HCT116 (cell line): ENCODE measurements around the gene UCN2.

ENCODE experiments used
- CBX3 ChIP-seq: IDR thresholded peaks from 2 replicates; pipeline ENCODE4 v1.6.1; 2012; ENCODE audit warnings: low read depth
- EGR1 ChIP-seq: IDR thresholded peaks from 2 replicates; pipeline ENCODE4 v1.6.1; 2012; ENCODE audit warnings: low read depth
- EZH2 ChIP-seq: fragments of 200-600 bp; sonication (generic); IDR thresholded peaks from 2 replicates; pipeline ENCODE4 v1.6.1; 2017; ENCODE audit warnings: antibody characterized with exemption, mixed run types
- POLR2A ChIP-seq: IDR thresholded peaks from 2 replicates; pipeline ENCODE4 v1.7.0; 2011; ENCODE audit warnings: borderline replicate concordance; ENCODE audit not compliant: insufficient read depth, insufficient read length; ENCODE audit errors: extremely low read depth
- POLR2AphosphoS5 ChIP-seq: IDR thresholded peaks from 2 replicates; pipeline ENCODE4 v1.6.1; 2011; ENCODE audit warnings: mild to moderate bottlenecking, low read depth, low read length, moderate library complexity
- RAD21 ChIP-seq: IDR thresholded peaks from 2 replicates; pipeline ENCODE4 v1.6.1; 2012; ENCODE audit warnings: low read depth, mild to moderate bottlenecking
- SP1 ChIP-seq: IDR thresholded peaks from 2 replicates; pipeline ENCODE4 v1.6.1; 2012; ENCODE audit warnings: low read depth
- YY1 ChIP-seq: IDR thresholded peaks from 2 replicates; pipeline ENCODE4 v1.6.1; 2011; ENCODE audit warnings: low read length, low read depth, moderate library complexity, mild to moderate bottlenecking; ENCODE audit not compliant: insufficient replicate concordance; ENCODE audit errors: extremely low read depth
- ZBTB33 ChIP-seq: IDR thresholded peaks from 2 replicates; pipeline ENCODE4 v1.6.1; 2011; ENCODE audit warnings: mild to moderate bottlenecking, low read length, moderate library complexity; ENCODE audit not compliant: insufficient replicate concordance; ENCODE audit errors: extremely low read depth
- ZNF274 ChIP-seq: fragments of 200-500 bp; sonication (Bioruptor generic); IDR thresholded peaks from 2 replicates; pipeline ENCODE4 v1.6.1; 2014; ENCODE audit warnings: mild to moderate bottlenecking, low read depth, low read length, inconsistent platforms
- TF ChIP-seq, protein P1 (sequence below): IDR thresholded peaks from 2 replicates; pipeline ENCODE4 v1.6.1; 2012; ENCODE audit warnings: low read depth
- TF ChIP-seq, protein P2 (sequence below), 3 experiments: fragments of 200-600 bp in 1 of 3; sonication (generic) in 1 of 3; IDR thresholded peaks in 2 of 3; conservative IDR thresholded peaks in 1 of 3; 2 replicates each; pipeline ENCODE4 v1.5.1; 2012 to 2017; ENCODE audit warnings: low read depth in 2 of 3, low read length in 2 of 3, antibody characterized with exemption in 1 of 3, borderline replicate concordance in 1 of 3, control low read depth in 1 of 3, mild to moderate bottlenecking in 1 of 3, mixed read lengths in 1 of 3, mixed run types in 1 of 3, moderate library complexity in 1 of 3; ENCODE audit not compliant: insufficient read depth in 1 of 3

DNA sequence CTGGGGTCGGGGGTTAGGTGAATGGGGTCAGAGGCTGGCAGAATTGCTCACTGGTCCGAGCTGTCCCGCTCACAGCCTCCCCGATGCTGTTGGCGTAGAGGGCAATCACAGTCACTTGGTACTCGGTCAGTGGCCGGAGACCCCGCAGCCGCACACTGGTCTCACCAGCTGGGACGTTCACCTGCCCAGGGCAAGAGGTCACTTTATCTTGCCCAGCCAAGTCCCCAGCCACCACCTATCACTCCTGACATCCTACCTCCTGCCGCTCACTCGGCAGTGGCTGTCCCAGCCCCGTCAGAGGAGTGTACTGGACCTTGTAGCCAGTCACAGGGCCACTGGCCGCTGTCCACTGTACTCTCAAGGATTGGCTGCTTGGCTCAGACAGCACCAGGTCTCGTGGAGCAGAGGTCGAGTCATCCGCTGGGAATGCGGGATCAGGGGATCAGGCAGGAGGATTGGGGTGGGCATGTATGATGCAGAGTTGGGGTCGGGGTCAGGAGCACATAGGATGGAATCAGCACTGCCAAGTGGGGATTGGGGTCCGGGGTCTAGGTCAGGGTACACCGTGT, 29.0 kb upstream of the UCN2 start:
- TF ChIP-seq YY1 (no peak), ZNF274 (no peak), EZH2 (no peak), POLR2AphosphoS5 (no peak), CBX3 (no peak), SP1 (no peak), ZBTB33 (no peak), EGR1 (no peak), POLR2A (no peak), RAD21 (no peak)
- TF ChIP-seq, protein P1, sequence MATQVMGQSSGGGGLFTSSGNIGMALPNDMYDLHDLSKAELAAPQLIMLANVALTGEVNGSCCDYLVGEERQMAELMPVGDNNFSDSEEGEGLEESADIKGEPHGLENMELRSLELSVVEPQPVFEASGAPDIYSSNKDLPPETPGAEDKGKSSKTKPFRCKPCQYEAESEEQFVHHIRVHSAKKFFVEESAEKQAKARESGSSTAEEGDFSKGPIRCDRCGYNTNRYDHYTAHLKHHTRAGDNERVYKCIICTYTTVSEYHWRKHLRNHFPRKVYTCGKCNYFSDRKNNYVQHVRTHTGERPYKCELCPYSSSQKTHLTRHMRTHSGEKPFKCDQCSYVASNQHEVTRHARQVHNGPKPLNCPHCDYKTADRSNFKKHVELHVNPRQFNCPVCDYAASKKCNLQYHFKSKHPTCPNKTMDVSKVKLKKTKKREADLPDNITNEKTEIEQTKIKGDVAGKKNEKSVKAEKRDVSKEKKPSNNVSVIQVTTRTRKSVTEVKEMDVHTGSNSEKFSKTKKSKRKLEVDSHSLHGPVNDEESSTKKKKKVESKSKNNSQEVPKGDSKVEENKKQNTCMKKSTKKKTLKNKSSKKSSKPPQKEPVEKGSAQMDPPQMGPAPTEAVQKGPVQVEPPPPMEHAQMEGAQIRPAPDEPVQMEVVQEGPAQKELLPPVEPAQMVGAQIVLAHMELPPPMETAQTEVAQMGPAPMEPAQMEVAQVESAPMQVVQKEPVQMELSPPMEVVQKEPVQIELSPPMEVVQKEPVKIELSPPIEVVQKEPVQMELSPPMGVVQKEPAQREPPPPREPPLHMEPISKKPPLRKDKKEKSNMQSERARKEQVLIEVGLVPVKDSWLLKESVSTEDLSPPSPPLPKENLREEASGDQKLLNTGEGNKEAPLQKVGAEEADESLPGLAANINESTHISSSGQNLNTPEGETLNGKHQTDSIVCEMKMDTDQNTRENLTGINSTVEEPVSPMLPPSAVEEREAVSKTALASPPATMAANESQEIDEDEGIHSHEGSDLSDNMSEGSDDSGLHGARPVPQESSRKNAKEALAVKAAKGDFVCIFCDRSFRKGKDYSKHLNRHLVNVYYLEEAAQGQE: no peak
- TF ChIP-seq, protein P2, sequence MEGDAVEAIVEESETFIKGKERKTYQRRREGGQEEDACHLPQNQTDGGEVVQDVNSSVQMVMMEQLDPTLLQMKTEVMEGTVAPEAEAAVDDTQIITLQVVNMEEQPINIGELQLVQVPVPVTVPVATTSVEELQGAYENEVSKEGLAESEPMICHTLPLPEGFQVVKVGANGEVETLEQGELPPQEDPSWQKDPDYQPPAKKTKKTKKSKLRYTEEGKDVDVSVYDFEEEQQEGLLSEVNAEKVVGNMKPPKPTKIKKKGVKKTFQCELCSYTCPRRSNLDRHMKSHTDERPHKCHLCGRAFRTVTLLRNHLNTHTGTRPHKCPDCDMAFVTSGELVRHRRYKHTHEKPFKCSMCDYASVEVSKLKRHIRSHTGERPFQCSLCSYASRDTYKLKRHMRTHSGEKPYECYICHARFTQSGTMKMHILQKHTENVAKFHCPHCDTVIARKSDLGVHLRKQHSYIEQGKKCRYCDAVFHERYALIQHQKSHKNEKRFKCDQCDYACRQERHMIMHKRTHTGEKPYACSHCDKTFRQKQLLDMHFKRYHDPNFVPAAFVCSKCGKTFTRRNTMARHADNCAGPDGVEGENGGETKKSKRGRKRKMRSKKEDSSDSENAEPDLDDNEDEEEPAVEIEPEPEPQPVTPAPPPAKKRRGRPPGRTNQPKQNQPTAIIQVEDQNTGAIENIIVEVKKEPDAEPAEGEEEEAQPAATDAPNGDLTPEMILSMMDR (IDR thresholded peaks at IDR 0.05 in 2 of 3, conservative IDR thresholded peaks at IDR 0.05 in 1 of 3; ENCODE audit: borderline replicate concordance in 1 of 3, insufficient read depth in 1 of 3, low read depth in 2 of 3, low read length in 2 of 3): no peak
